GM12892 (cell line): ENCODE results near the gene TMEM134.
"Not testable (repeated sequence)": the region's sequence is repeated elsewhere in the genome, so short reads cannot be mapped to it uniquely, and the experiment has no call there.

ENCODE experiments used
- DNase-seq: peaks from one replicate; pipeline ENCODE4 v3.0.0; 2011; ENCODE audit not compliant: insufficient read length
- FAIRE-seq: peaks from 2 replicates; lab custom pipeline; 2011; peaks lifted over from hg19 to GRCh38; lab: Jason Lieb, UNC
- POLR2A ChIP-seq: IDR thresholded peaks from 2 replicates; pipeline ENCODE4 v1.6.1; 2011; ENCODE audit warnings: low read depth, low read length, control low read depth
- POLR2AphosphoS5 ChIP-seq: IDR thresholded peaks from 2 replicates; pipeline ENCODE4 v1.6.1; 2011; ENCODE audit warnings: low read depth, low read length, control low read depth
- TAF1 ChIP-seq: IDR thresholded peaks from 2 replicates; pipeline ENCODE4 v1.6.1; 2011; ENCODE audit warnings: low read depth, mild to moderate bottlenecking, control low read depth, low read length, borderline replicate concordance

Gene TMEM134

DNA sequence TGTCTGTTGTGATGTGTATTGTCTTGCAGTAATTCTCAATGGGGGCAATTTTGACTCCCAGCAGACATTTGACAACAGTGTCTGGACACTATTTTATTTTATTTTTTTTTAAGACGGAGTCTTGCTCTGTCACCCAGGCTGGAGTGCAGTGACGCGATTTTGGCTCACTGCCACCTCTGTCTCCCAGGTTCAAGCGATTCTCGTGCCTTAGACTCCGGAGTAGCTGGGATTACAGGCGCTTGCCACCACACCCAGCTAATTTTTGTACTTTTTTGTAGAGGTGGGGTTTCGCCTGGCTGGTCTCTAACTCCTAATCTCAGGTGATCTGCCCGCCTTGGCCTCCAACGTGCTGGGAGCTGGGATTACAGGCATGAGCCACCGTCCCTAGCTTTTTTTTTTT is 39.3 kb downstream of the TMEM134 start:
- FAIRE-seq: no peak
- DNase-seq: no peak
- TF ChIP-seq TAF1 (no peak), POLR2AphosphoS5 (no peak), POLR2A (no peak)

- TF ChIP-seq TAF1 (no peak), POLR2AphosphoS5 (no peak), POLR2A (no peak)
- FAIRE-seq (peak; percentile 78), DNase-seq (no peak)
These were observed 39.9 kb downstream of the TMEM134 start for GRCh38 chr11:67429038-67429668.

GRCh38 chr11:67428052-67429001 is 40.7 kb downstream of the TMEM134 start, which contains the start of gene RPS6KB2:
RPS6KB2 (plus strand) TSS chr11:67428494; CDS start chr11:67428546, 52 bp downstream.
- FAIRE-seq: peak; percentile 100

GRCh38 chr11:67427364-67427859 is 41.6 kb downstream of the TMEM134 start:
- DNase-seq, FAIRE-seq: not testable (repeated sequence)

More at GRCh38 chr11:67428052-67429001, 40.7 kb downstream of the TMEM134 start, which contains the start of gene RPS6KB2:
- peak; percentile 100 for DNase-seq
- peak; percentile 81 for TF ChIP-seq POLR2A
- no peak for TF ChIP-seq POLR2AphosphoS5
- TF ChIP-seq TAF1: peak; percentile 76

- TF ChIP-seq POLR2AphosphoS5: no peak
- TF ChIP-seq TAF1: no peak
- TF ChIP-seq POLR2A: no peak
- DNase-seq (no peak), FAIRE-seq (no peak)
These were observed 45.0 kb downstream of the TMEM134 start for GRCh38 chr11:67423891-67424613.

DNA sequence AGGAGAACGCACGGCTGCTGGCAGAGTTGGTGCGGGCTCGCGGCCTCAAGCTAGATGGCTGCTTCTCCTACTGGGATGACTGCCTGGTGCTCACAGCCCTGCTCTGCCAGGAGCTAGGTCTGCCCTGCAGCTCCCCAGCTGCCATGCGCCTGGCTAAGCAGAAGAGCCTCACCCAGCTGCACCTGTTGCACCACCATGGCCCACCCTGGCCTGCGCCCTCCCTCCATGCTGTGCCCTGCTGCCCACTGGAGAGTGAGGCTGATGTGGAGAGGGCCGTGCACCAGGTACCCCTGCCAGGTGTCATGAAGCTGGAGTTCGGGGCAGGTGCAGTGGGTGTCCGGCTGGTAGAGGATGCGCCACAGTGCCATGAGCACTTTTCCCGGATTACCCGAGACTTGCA is 45.6 kb downstream of the TMEM134 start:
- no peak for DNase-seq
- FAIRE-seq: no peak
- no peak for TF ChIP-seq POLR2A

- FAIRE-seq (peak; percentile 63), DNase-seq (no peak)
- TF ChIP-seq TAF1: no peak
- TF ChIP-seq POLR2A: no peak
- no peak for TF ChIP-seq POLR2AphosphoS5
These were observed 46.2 kb downstream of the TMEM134 start for GRCh38 chr11:67422891-67423290.

DNA sequence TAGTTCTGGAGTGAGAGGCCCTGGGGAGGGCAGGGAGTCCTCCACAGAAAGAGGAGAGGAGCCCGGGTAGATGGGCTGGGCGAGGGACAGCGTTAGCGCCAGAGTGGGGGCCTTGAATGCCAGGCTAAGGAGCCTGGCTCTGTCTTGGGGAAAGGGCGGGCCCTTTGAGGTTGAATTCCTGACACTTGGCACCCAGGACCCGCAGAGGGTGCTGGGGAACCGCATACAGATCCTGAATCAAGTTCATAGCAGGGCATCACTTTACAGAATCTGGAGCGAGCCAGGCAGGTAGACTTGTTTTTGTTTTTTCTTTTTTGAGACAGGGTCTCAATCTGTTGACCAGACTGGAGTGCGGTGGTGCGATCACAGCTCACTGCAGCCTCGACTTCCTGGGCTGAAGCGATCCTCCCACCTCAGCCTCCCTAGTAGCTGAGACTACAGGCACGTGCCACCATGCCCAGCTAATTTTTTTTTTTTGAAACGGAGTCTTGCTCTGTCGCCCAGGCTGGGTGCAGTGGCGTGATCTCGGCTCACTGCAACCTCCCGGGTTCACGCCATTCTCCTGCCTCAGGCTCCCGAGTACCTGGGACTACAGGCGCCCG is 47.5 kb downstream of the TMEM134 start:
- TF ChIP-seq TAF1: no peak
- TF ChIP-seq POLR2AphosphoS5: no peak
- no peak for TF ChIP-seq POLR2A
- DNase-seq: no peak
- FAIRE-seq: no peak

- DNase-seq: peak; percentile 99
- peak; percentile 100 for FAIRE-seq
- no peak for TF ChIP-seq TAF1
- TF ChIP-seq POLR2AphosphoS5: no peak
- TF ChIP-seq POLR2A: no peak; the same call in 1 of the 2 replicates
These were observed 48.2 kb downstream of the TMEM134 start for GRCh38 chr11:67420646-67421429.

GRCh38 chr11:67420147-67420645 is 48.9 kb downstream of the TMEM134 start:
- FAIRE-seq (no peak), DNase-seq (no peak)
- no peak for TF ChIP-seq POLR2AphosphoS5
- no peak for TF ChIP-seq POLR2A
- no peak for TF ChIP-seq TAF1
